ENCODE results near the gene VCAN.

DNA sequence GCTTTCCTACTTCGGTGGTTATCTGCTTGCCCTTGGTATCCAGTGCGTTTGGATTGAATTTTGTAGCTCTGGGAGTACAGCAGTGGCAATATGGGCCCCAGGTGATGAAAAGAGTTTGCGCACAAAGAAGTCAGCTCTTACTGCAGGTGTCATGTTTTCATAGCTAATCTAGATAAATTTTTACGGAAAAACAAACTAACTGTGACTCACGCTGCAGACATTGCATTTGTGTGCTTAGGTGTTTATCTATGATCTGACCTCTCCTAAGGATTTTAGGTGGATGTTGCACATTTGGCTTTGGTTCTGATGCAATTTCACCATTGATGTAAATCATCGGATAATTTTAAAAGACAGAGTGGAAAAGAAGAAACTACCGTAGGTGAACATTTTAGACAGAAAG, 92.1 kb downstream of the VCAN start:
- no peak for TF ChIP-seq POLR2A (IDR thresholded peaks at IDR 0.05; ENCODE audit: control extremely low read depth in 1 of 2, low read depth in 2 of 2, low read length in 2 of 2)
- no peak for TF ChIP-seq CREB1 (IDR thresholded peaks at IDR 0.05)
- no peak for TF ChIP-seq EGR1 (IDR thresholded peaks at IDR 0.05; ENCODE audit: borderline replicate concordance, low read depth, low read length)
- TF ChIP-seq GABPA (IDR thresholded peaks at IDR 0.05; ENCODE audit: borderline replicate concordance, insufficient read depth, low read length): no peak
- TF ChIP-seq, protein P1, sequence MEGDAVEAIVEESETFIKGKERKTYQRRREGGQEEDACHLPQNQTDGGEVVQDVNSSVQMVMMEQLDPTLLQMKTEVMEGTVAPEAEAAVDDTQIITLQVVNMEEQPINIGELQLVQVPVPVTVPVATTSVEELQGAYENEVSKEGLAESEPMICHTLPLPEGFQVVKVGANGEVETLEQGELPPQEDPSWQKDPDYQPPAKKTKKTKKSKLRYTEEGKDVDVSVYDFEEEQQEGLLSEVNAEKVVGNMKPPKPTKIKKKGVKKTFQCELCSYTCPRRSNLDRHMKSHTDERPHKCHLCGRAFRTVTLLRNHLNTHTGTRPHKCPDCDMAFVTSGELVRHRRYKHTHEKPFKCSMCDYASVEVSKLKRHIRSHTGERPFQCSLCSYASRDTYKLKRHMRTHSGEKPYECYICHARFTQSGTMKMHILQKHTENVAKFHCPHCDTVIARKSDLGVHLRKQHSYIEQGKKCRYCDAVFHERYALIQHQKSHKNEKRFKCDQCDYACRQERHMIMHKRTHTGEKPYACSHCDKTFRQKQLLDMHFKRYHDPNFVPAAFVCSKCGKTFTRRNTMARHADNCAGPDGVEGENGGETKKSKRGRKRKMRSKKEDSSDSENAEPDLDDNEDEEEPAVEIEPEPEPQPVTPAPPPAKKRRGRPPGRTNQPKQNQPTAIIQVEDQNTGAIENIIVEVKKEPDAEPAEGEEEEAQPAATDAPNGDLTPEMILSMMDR (IDR thresholded peaks at IDR 0.05; ENCODE audit: control extremely low read depth in 1 of 3, insufficient read depth in 1 of 3, low read depth in 1 of 3, low read length in 3 of 3): no peak
- TF ChIP-seq HDAC6 (IDR thresholded peaks at IDR 0.05; ENCODE audit: low read depth, low read length): no peak

Measured in H1 (cell line).